HG03342 (cell line): ENCODE measurements around the gene MLH3.

Experiments used
- ATAC-seq: cut with Tn5 transposase; IDR thresholded peaks from one replicate; pipeline ENCODE4 v1.9.1; 2021; ENCODE audit warnings: mild to moderate bottlenecking, moderate library complexity; ENCODE audit not compliant: unreplicated experiment

MLH3 gene

DNA sequence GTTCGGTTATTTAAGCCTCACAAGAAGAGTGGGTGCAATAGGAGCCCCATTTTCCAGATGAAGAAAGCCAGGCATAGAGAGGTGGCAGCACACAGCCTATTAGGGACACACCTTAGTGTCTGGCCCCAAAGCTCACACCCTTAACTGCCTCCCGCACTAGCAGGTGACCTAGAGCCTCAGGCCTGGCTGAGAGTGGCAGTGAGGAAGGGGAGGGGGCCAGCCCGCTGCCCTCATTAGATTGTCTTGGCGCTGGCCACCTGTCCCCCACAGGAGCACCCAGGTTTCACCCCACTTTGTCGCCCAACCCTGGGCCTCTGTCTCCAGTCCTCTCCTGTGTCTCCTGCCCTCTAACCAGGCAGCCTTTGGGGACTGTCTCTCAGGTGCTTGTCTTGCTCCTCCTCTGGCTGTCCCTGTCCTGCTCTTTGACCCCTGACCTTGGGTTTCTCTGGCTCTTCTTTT, 77.3 kb downstream of the MLH3 start:
- ATAC-seq: no peak

DNA sequence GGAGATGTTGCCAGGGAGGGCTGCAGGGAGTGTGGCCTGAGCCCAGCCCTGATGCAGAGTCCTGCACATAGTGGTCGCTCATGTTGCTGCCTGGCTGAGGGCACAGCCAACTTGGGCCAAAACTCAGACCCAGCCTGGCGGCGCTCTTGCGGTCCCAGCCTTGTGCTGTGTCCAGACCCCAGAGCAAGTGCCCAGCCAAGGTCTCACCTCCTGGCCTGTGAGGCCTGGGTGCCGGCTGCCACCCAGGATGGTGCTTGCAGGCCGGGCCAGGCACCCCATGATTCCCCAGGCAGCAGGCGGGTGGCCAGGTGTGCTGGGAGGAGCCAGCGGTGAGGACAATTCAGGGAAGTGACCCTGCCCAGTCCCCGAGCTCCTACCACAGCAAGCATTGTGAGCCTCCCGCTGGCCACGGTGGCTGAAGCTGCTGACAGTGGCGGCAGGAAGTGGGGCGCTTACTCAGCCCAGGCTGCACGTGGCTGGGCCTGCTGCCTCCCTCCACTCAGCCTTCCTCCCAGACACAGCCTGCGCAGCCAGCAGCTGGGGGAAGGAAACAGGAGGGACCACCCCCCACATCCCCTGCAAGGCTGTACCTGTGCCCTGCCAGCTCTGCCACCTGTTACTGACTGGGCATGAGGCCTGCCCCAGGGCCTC, 78.1 kb downstream of the MLH3 start:
- ATAC-seq: no peak

DNA sequence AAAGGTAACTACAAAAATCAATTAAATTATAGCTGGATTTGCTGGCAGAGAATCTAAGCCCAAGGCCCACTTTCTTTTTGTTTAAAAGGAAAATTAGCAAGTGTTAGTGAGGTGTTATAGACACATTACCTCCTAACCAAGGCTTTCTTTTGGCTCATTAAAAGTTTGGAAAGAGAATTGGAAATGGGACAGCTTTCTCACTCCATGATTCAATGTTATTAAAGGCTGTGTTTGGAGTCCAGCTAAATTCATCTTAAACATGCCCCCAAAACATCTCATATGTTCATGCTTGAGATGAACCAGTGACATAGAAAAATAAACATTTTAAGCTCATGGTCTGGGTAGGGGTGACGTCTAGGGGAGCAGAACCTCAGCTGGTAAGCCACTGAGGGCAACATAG, 82.5 kb downstream of the MLH3 start:
- ATAC-seq: no peak

DNA sequence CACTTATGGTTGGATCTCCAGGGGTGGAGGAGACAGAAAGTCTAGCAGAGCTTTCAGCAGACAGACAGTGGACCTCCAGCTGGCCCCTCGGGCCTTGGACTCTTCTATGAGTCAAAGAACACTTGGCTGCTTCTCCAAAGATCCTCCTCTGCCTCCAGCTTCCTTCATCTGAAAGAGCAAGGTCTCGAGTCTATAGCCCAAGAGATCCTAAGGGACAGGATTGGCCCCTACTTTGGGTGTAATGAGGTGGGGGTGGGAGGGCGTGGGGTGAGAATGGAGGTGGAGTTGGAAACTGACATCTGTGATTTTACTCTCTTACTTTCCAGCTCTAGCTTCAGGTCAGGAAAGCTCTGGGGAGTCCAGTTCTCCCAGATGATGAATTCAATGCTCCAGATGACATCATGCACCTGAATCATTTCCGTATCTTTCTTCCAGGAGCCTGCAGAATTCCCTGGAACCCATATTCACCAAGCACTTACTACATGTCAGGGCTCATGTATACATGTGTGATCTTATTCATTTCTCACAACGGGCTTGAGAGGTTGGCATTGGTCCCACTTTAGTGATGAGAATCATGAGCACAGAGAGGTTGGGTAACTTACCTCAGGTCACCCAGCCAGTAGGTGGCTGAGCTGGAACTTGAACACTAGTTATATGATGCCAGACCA, 85.6 kb downstream of the MLH3 start:
- ATAC-seq: no peak

DNA sequence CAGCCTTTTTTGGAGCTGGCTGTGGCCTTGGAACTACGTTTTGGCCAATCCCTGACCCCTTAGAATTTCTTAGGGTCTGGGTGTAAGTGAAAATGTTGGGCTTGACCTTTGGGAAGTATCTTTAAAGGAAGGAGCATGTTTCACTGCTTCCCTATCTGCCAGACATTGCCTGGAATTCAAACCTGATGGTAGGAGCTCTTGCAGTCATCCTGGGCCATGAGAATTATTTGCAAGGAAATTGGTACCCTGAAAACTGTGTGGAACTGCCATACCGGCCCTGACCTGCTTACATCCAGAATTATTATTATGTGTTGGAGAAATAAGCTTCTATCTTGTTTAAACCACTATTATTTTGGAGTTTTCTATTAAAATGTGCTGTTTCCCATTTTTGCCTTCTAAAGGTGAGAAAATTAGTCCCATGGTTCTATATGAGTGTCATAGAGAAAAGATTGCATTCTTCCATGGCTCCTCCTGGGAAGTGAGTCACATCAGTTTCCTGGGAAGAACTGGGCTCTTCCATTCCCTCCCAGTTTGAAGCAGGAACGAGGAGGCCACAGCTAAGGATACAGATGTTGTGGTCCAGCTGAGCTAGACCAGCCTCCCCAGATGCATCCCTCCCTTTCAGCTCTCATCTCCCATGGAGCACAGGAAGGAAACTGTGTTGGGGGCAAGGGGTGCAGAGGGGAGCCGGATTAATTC, 86.3 kb downstream of the MLH3 start:
- ATAC-seq: no peak
